Cardiac fibroblast (primary cell): Measurements from ENCODE around the gene CRACR2B.

ENCODE experiments used
- DNase-seq, 2 donors: peaks; one replicate each; pipeline versions ENCODE4 v3.0.0 to v3.0.0-alpha.2; 2010; ENCODE audit warnings: low read depth in 2 of 2
- H3K4me3 ChIP-seq, 2 donors: replicated peaks in 1 of 2; 1 replicate in 1 of 2; 2 replicates in 1 of 2; pipeline ENCODE4 v1.5.1; 2011; ENCODE audit warnings: low read depth in 2 of 2, low read length in 2 of 2, mild to moderate bottlenecking in 2 of 2, moderate library complexity in 1 of 2
- CTCF ChIP-seq: IDR thresholded peaks from one replicate; pipeline ENCODE4 v1.5.1; 2011; ENCODE audit warnings: low read depth, mild to moderate bottlenecking, low read length, inconsistent platforms

Gene CRACR2B

DNA sequence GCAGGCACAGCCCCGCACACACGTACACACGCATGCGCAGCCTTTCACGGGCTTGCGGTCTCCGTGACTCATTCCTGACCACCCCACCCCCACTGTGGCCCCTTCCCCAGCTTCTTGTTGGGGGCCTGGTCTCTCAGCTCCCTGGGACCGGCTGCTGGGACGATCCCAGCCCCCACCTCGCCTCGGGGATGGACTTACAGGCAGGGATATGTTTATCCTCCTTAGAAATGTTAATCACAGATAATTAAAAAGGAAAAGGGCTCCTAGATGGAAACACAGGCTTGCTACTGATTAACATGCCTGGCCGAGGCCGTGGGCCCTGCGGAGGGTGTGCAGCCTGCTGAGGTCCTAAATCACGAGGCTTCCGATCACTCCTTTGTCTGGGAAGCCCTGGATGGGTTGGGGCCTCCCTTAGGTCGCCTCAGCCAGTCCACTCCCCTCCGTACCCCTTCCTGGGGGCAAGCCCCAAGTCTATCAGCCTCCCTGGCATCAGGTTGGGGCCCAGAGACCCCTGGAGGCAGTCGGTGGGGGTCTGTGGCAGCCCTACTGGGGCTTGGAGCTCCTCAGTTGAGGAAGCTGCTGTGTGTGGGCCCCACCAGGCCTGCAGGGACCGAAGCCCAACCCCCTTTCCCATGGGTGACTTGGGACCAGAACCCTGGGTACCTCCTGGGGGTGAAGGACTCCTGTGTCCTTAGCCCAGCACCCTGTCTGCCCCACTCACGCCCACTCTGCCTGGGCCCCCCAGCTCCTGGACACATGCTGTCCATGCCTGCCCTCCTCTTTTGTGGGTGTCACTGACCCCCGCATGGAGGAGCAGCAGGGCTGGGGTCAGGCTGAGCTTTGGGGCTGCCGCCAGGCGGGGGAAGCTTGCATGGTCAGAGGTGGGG, 35.5 kb downstream of the CRACR2B start:
- DNase-seq = no peak
- no peak for TF ChIP-seq CTCF
- no peak overlapping the region for H3K4me3 ChIP-seq

DNA sequence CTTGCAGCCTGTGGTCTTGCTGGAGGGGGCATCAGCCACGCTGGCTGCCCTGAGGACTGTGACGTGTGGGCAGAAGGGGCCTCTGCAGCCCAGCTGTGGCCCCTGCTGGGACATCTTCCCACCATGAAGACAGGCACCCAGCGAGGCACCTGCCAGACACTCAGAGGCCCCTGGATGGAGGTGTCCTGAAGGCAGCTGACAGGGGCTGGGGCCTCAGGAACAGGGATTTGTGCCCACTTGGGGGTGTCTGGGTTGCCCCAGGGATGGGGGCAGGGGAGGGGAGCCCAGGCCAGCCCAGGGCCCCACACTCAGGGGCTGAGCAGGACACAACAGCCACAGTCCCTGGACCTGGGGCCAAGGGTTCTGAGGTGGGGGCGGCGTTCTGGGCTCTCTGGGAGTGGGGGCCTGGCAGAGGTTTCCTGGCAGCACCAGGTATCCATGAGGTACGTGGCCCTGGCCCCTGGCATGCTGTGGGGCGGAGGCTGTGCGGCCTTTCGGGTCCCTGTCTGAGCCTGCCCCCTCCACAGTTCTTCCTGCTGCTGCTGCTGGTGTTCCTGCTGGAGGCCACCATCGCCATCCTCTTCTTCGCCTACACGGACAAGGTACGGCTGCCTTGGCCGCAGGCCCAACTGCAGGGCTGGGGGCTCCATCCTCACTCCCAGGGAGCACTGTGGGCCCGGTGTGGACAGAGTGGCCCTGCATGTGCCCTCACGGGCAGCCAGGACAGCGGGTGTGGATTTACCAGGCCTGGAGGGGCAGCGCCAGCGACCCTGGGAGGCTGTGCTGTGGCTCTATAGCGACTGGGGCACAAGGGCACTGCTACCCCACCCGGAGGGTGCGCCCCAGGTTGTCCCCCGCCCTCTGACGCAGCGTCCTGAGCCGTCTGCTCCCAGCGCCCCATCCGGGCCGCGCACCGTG, 36.5 kb downstream of the CRACR2B start:
- TF ChIP-seq CTCF = no peak
- no peak for DNase-seq
- H3K4me3 ChIP-seq = no peak overlapping the region

- no peak for DNase-seq
- no peak overlapping the region for H3K4me3 ChIP-seq
- TF ChIP-seq CTCF = no peak
Measured at GRCh38 chr11:864898-865297, 37.2 kb downstream of the CRACR2B start.

DNA sequence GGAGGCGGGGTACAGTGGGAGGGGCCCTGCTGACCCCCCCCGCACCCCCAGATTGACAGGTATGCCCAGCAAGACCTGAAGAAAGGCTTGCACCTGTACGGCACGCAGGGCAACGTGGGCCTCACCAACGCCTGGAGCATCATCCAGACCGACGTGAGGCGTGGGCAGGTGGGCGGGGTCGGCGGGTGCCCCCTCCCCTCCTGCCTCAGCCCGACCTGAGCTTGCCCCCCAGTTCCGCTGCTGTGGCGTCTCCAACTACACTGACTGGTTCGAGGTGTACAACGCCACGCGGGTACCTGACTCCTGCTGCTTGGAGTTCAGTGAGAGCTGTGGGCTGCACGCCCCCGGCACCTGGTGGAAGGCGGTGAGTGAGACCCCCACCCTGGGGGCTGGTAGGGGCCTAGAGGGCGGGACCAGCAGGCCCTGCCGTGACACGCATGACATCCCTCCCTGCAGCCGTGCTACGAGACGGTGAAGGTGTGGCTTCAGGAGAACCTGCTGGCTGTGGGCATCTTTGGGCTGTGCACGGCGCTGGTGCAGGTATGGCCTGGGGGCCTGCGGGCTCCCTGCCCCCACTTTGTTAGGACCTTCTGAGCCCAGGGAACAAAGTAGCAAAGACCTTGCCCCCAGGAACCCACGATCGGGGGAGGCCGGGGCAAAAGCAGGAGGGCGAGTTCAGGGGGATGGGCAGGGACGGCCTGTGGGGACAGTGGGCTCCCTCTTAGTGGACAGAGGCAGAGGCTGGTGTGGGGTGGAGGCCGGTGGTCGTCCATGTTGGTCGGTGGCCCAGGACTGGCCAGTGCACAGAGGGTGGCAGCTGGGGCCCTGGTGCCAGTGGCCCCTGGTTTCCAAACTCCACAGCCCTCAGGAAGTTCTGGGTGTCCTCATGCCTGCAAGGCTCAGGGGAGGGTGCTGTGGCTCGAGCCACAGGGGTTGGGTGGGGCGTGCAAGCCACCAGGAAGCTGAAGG, 38.0 kb downstream of the CRACR2B start:
- no peak for DNase-seq
- no peak overlapping the region for H3K4me3 ChIP-seq
- TF ChIP-seq CTCF = no peak

- DNase-seq = no peak
- no peak overlapping the region for H3K4me3 ChIP-seq
- no peak for TF ChIP-seq CTCF
Measured at GRCh38 chr11:866481-866880, 38.8 kb downstream of the CRACR2B start.

DNA sequence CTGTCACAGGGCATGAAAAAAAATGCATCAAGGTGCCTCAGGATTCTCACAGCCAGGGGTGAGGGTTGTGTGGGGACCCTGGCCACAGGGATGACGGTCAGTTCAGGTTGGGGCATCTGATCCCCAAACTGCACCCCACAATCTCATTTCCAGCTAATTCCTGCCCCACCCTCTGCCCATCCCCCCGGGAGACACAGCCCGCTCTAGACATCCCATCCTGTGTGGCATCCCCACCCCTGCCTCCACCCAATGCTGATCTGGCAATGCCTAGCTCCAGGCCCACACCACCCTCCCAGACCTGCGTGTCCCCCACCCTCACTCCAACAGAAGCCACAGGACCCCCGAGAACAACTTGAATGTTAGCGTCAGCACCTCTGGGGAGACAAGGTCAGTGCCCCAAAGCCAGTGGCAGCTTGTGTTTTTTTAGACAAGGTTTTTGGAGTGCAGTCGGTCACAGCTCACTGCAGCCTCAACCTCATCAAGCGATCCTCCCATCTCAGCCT, 40.2 kb downstream of the CRACR2B start:
- no peak overlapping the region for H3K4me3 ChIP-seq
- no peak for DNase-seq
- TF ChIP-seq CTCF = no peak
